ENCODE results near the gene RHNO1. TPM values are rescaled to one million over a fixed set of nuclear protein-coding genes. Genes with fewer than 3 reads are reported as not detected.

RHNO1 gene
- total and polyA plus RNA-seq, 2 donors (not counting 1 experiment from before 2014, with no cell fraction given), result 29.7 to 33.2 TPM

GRCh38 chr12:2835691-2836403, 41.2 kb upstream of the RHNO1 start:
- no peak for DNase-seq (ENCODE audit: low read depth in 2 of 2)
- Histone ChIP-seq H3K4me2 (ENCODE audit: extremely low read depth, insufficient read depth, low read length) (no peak overlapping the region), H2AFZ (ENCODE audit: low read length) (no peak overlapping the region), H3K9me3 (ENCODE audit: control insufficient read depth, insufficient read depth, low read depth, low read length) (no peaks in the 10 kb centered on the region), H3K27ac (ENCODE audit: insufficient read depth, low read length) (no peak overlapping the region), H3K27me3 (ENCODE audit: control insufficient read depth, insufficient read depth, low read length) (no peaks in the 10 kb centered on the region), H3K4me1 (ENCODE audit: control insufficient read depth, extremely low read depth, insufficient read depth, low read length) (no peaks in the 10 kb centered on the region), H3K4me3 (replicated peaks in 1 of 4; ENCODE audit: control extremely low read depth in 1 of 4, insufficient read depth in 1 of 4, low read depth in 3 of 4, low read length in 4 of 4) (no peak overlapping the region), H3K36me3 (ENCODE audit: control insufficient read depth, insufficient read depth, low read length) (no peaks in the 10 kb centered on the region), H3K9ac (ENCODE audit: insufficient read depth, low read length) (no peak overlapping the region), H4K20me1 (ENCODE audit: control insufficient read depth, extremely low read depth, insufficient read depth, low read length) (no peaks in the 10 kb centered on the region), H3K79me2 (ENCODE audit: control insufficient read depth, insufficient read depth, low read length) (no peaks in the 10 kb centered on the region)
- no peak for TF ChIP-seq EZH2 (IDR thresholded peaks at IDR 0.05; ENCODE audit: low read length, missing control alignments)
- TF ChIP-seq, protein P1, sequence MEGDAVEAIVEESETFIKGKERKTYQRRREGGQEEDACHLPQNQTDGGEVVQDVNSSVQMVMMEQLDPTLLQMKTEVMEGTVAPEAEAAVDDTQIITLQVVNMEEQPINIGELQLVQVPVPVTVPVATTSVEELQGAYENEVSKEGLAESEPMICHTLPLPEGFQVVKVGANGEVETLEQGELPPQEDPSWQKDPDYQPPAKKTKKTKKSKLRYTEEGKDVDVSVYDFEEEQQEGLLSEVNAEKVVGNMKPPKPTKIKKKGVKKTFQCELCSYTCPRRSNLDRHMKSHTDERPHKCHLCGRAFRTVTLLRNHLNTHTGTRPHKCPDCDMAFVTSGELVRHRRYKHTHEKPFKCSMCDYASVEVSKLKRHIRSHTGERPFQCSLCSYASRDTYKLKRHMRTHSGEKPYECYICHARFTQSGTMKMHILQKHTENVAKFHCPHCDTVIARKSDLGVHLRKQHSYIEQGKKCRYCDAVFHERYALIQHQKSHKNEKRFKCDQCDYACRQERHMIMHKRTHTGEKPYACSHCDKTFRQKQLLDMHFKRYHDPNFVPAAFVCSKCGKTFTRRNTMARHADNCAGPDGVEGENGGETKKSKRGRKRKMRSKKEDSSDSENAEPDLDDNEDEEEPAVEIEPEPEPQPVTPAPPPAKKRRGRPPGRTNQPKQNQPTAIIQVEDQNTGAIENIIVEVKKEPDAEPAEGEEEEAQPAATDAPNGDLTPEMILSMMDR (conservative IDR thresholded peaks at IDR 0.05 in 1 of 2, IDR thresholded peaks at IDR 0.05 in 1 of 2; ENCODE audit: low read depth in 1 of 2, low read length in 2 of 2), result no peak

DNA sequence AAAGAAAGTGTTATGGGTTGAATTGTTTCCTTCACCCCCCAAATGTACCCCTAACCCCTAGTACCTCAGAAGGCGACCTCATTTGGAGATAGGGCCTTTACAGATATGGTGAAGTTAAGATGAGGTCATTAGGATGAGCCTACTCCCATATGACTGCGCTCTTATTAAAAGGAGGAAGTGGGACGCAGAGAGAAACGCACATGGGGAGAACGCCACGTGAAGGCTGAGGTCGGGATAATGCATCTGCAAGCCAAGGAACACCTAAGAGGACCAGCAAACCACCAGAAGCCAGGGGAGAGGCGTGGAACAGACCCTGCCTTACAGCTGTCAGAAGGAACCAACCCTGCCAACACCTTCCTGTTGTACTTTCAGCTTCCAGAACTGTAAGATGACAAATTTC, 40.4 kb upstream of the RHNO1 start:
- Histone ChIP-seq H3K27me3 (ENCODE audit: control insufficient read depth, insufficient read depth, low read length) (no peaks in the 10 kb centered on the region), H3K4me1 (ENCODE audit: control insufficient read depth, extremely low read depth, insufficient read depth, low read length) (no peaks in the 10 kb centered on the region), H3K79me2 (ENCODE audit: control insufficient read depth, insufficient read depth, low read length) (no peaks in the 10 kb centered on the region), H3K9me3 (ENCODE audit: control insufficient read depth, insufficient read depth, low read depth, low read length) (no peaks in the 10 kb centered on the region), H3K4me2 (ENCODE audit: extremely low read depth, insufficient read depth, low read length) (no peak overlapping the region), H3K9ac (ENCODE audit: insufficient read depth, low read length) (no peak overlapping the region), H3K27ac (ENCODE audit: insufficient read depth, low read length) (no peak overlapping the region), H3K4me3 (replicated peaks in 1 of 4; ENCODE audit: control extremely low read depth in 1 of 4, insufficient read depth in 1 of 4, low read depth in 3 of 4, low read length in 4 of 4) (no peak overlapping the region), H3K36me3 (ENCODE audit: control insufficient read depth, insufficient read depth, low read length) (no peaks in the 10 kb centered on the region), H2AFZ (ENCODE audit: low read length) (no peak overlapping the region), H4K20me1 (ENCODE audit: control insufficient read depth, extremely low read depth, insufficient read depth, low read length) (no peaks in the 10 kb centered on the region)
- no peak for TF ChIP-seq EZH2 (IDR thresholded peaks at IDR 0.05; ENCODE audit: low read length, missing control alignments)
- TF ChIP-seq, protein P1 (conservative IDR thresholded peaks at IDR 0.05 in 1 of 2, IDR thresholded peaks at IDR 0.05 in 1 of 2; ENCODE audit: low read depth in 1 of 2, low read length in 2 of 2), result no peak
- DNase-seq (ENCODE audit: low read depth in 2 of 2), result no peak

DNA sequence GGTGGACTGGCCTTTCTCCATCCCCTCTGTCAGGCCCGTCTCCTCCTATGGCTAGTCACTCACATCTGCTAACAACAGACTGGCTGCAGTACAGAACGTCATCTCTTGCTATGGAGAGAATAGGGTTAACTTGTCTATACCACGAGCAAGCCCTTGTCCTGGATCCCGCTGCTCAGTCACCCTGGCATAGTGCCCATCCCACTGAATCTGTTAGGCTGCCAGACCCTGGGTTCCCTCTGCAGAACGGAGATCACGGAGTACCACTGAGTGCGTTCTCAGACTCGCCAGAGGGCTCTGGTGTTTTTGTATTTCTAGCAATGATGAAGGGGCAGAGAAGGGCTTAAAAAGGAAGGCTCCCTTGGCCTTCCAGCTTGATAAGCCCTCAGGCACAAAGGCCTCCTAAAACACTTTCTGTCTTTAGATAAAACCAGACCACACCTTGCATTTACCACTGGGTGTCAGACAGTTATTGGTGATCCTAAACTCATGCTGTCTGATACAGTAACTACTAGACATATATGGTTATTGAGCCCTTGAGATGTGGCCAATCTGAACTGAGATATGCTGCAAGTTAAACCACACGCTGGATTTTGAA, 35.9 kb upstream of the RHNO1 start:
- TF ChIP-seq EZH2 (IDR thresholded peaks at IDR 0.05; ENCODE audit: low read length, missing control alignments), result no peak
- H4K20me1 ChIP-seq (ENCODE audit: control insufficient read depth, extremely low read depth, insufficient read depth, low read length), result no peaks in the 10 kb centered on the region
- no peaks in the 10 kb centered on the region for H3K79me2 ChIP-seq (ENCODE audit: control insufficient read depth, insufficient read depth, low read length)
- H2AFZ ChIP-seq (ENCODE audit: low read length), result no peak overlapping the region
- no peaks in the 10 kb centered on the region for H3K27me3 ChIP-seq (ENCODE audit: control insufficient read depth, insufficient read depth, low read length)
- H3K4me2 ChIP-seq (ENCODE audit: extremely low read depth, insufficient read depth, low read length), result no peak overlapping the region
- H3K4me3 ChIP-seq (replicated peaks in 1 of 4; ENCODE audit: control extremely low read depth in 1 of 4, insufficient read depth in 1 of 4, low read depth in 3 of 4, low read length in 4 of 4), result no peak overlapping the region
- H3K36me3 ChIP-seq (ENCODE audit: control insufficient read depth, insufficient read depth, low read length), result no peaks in the 10 kb centered on the region
- H3K4me1 ChIP-seq (ENCODE audit: control insufficient read depth, extremely low read depth, insufficient read depth, low read length), result peaks cover 12% of the 10 kb centered on the region
- no peaks in the 10 kb centered on the region for H3K9me3 ChIP-seq (ENCODE audit: control insufficient read depth, insufficient read depth, low read depth, low read length)
- peak in 1 of 2 donors; percentile 20 for DNase-seq (ENCODE audit: low read depth in 2 of 2)
- no peak overlapping the region for H3K27ac ChIP-seq (ENCODE audit: insufficient read depth, low read length)
- H3K9ac ChIP-seq (ENCODE audit: insufficient read depth, low read length), result no peak overlapping the region
